Neural crest cell (in vitro differentiated cells): ENCODE measurements around the gene TRABD2B. TPM values are rescaled to one million over a fixed set of nuclear protein-coding genes. Genes with fewer than 3 reads are reported as not detected.

Experiments
- DNase-seq: peaks from one replicate; pipeline ENCODE4 v3.0.0; 2021; ENCODE audit warnings: low read depth, mixed read lengths, low spot score
- H3K27ac Mint-ChIP-seq: one replicate; pipeline ENCODE4 v1.8.0; 2021; ENCODE audit warnings: mild to moderate bottlenecking, mixed read lengths; ENCODE audit not compliant: unreplicated experiment
- H3K27me3 Mint-ChIP-seq: 2 replicates; pipeline ENCODE4 v1.8.0; 2021; ENCODE audit warnings: low read depth, mild to moderate bottlenecking, mixed read lengths
- H3K36me3 Mint-ChIP-seq: 2 replicates; pipeline ENCODE4 v1.8.0; 2021; ENCODE audit warnings: low read depth, mild to moderate bottlenecking, mixed read lengths
- H3K4me1 Mint-ChIP-seq: 2 replicates; pipeline ENCODE4 v1.8.0; 2021; ENCODE audit warnings: mixed read lengths
- H3K4me3 Mint-ChIP-seq: one replicate; pipeline ENCODE4 v1.8.0; 2021; ENCODE audit warnings: mild to moderate bottlenecking, mixed read lengths
- H3K9me3 Mint-ChIP-seq: 2 replicates; pipeline ENCODE4 v1.8.0; 2021; ENCODE audit warnings: mixed read lengths
- CTCF ChIP-seq: fragments of 200-600 bp; sonication (generic); conservative IDR thresholded peaks from 2 replicates; pipeline ENCODE4 v1.5.0; 2021; ENCODE audit warnings: antibody characterized with exemption, mild to moderate bottlenecking
- total RNA-seq: library from RNA; stranded (reverse); gene quantifications from 2 replicates; pipeline ENCODE4 v1.2.1, GENCODE V29; 2021

Gene TRABD2B
- total RNA-seq, 1 donor from 2014 or later, result 0.49 TPM

- no peaks in the 10 kb centered on the region for H3K36me3 Mint-ChIP-seq
- DNase-seq, result no peak
- TF ChIP-seq CTCF, result no peak
- peak overlapping the region; percentile 35 for H3K4me3 Mint-ChIP-seq
- H3K27me3 Mint-ChIP-seq, result peaks cover 77% of the 10 kb centered on the region
- no peaks in the 10 kb centered on the region for H3K9me3 Mint-ChIP-seq
- H3K4me1 Mint-ChIP-seq, result peaks cover 19% of the 10 kb centered on the region
- H3K27ac Mint-ChIP-seq, result no peak overlapping the region
These were observed 271.6 kb downstream of the TRABD2B start for GRCh38 chr1:47725511-47725991.

- peak; percentile 53 for DNase-seq
- no peak overlapping the region for H3K27ac Mint-ChIP-seq
- no peaks in the 10 kb centered on the region for H3K9me3 Mint-ChIP-seq
- peak; percentile 56 for TF ChIP-seq CTCF
- no peak overlapping the region for H3K4me3 Mint-ChIP-seq
- H3K36me3 Mint-ChIP-seq, result no peaks in the 10 kb centered on the region
- peaks cover 80% of the 10 kb centered on the region for H3K27me3 Mint-ChIP-seq
- peaks cover 22% of the 10 kb centered on the region for H3K4me1 Mint-ChIP-seq
These were observed 272.1 kb downstream of the TRABD2B start for GRCh38 chr1:47725000-47725473.

DNA sequence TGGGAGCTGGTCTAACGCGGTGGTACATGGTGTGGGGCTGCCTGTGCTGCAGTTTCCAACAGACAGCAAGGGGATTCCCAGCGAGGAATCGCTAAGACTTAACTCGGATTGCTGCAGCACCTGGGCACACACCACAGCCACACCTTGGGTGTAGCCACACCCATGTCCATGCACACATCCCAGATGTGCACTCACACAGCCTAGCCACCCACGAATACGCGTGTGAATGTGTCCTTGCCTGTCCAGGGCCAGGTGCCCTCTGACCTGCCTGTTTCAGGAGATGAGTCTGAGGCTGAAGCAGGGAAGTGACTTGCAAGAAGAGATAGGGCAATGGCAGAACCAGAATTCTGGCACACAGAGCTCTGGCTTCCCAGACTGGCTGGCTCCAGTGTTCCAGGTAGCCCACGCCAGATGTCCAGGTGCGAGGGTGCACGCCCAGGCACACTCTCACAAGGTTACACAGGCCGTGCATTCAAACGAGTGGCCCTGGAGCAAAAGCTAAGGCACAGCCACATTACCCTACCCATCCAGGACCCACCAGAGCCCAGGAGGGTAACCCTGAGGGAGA is 272.7 kb downstream of the TRABD2B start:
- Mint-ChIP-seq H3K27me3 (peaks cover 83% of the 10 kb centered on the region), H3K4me1 (peaks cover 26% of the 10 kb centered on the region), H3K36me3 (no peaks in the 10 kb centered on the region), H3K9me3 (no peaks in the 10 kb centered on the region), H3K27ac (no peak overlapping the region), H3K4me3 (no peak overlapping the region)
- TF ChIP-seq CTCF, result no peak
- DNase-seq, result no peak

- Mint-ChIP-seq H3K4me1 (peaks cover 29% of the 10 kb centered on the region), H3K4me3 (no peak overlapping the region), H3K36me3 (no peaks in the 10 kb centered on the region), H3K27me3 (peaks cover 90% of the 10 kb centered on the region), H3K9me3 (no peaks in the 10 kb centered on the region), H3K27ac (no peak overlapping the region)
- no peak for TF ChIP-seq CTCF
- no peak for DNase-seq
These were observed 274.1 kb downstream of the TRABD2B start for GRCh38 chr1:47722909-47723580.

GRCh38 chr1:47722101-47722500 is 275.1 kb downstream of the TRABD2B start:
- TF ChIP-seq CTCF, result no peak
- Mint-ChIP-seq H3K27me3 (peaks cover 90% of the 10 kb centered on the region), H3K4me1 (peaks cover 29% of the 10 kb centered on the region)

More at GRCh38 chr1:47722101-47722500, 275.1 kb downstream of the TRABD2B start:
- Mint-ChIP-seq H3K9me3 (no peaks in the 10 kb centered on the region), H3K4me3 (no peak overlapping the region), H3K36me3 (no peaks in the 10 kb centered on the region), H3K27ac (no peak overlapping the region)
- no peak for DNase-seq
